Left ventricle myocardium inferior (tissue), 1 donor: Measurements from ENCODE around the gene SIN3B. TPM values are rescaled to one million over a fixed set of nuclear protein-coding genes. Genes with fewer than 3 reads are reported as not detected.
A peak's percentile ranks its signal among the peaks of the same experiment; 100 is the strongest.
"Not testable (repeated sequence)": the region's sequence is repeated elsewhere in the genome, so short reads cannot be mapped to it uniquely, and the experiment has no call there.

Experiments
- DNase-seq: peaks from one replicate; pipeline ENCODE4 v3.0.0-alpha.2; 2020
- H3K27ac ChIP-seq: fragments of 200-600 bp; replicated peaks from 2 replicates; pipeline ENCODE4 v1.8.0; 2021
- H3K27me3 ChIP-seq: fragments of 200-600 bp; 2 replicates; pipeline ENCODE4 v1.8.0; 2021; ENCODE audit warnings: low read depth
- H3K36me3 ChIP-seq: fragments of 200-600 bp; 2 replicates; pipeline ENCODE4 v1.8.0; 2021
- H3K4me1 ChIP-seq: fragments of 200-600 bp; 2 replicates; pipeline ENCODE4 v1.8.0; 2021
- H3K4me3 ChIP-seq: fragments of 200-600 bp; 2 replicates; pipeline ENCODE4 v1.8.0; 2021; ENCODE audit warnings: mild to moderate bottlenecking, moderate library complexity
- H3K9me3 ChIP-seq: fragments of 200-600 bp; replicated peaks from 2 replicates; pipeline ENCODE4 v1.8.0; 2021
- CTCF ChIP-seq: fragments of 200-600 bp; IDR thresholded peaks from 2 replicates; pipeline ENCODE4 v1.8.0; 2021; ENCODE audit warnings: antibody characterized with exemption, mild to moderate bottlenecking, borderline replicate concordance
- intact Hi-C: fragments of 100-400 bp; cut with micrococcal nuclease; formaldehyde crosslinking; loops from one replicate; pipeline ENCODE4 v1.11.0; 2022
- total RNA-seq: library from RNA; stranded (reverse); fragmentation: NEBNext Ultra II Directional; extraction: Animal tissue kit (Norgen Biotek cat#: 25700); gene quantifications from one replicate; pipeline ENCODE4 v1.2.1, GENCODE V29; 2021
- donor health status: DM: no; HTN: yes; CAD: no; lungs with severe emphysema.

Gene SIN3B
- total RNA-seq, 1 donor from 2014 or later: 24.4 TPM

GRCh38 chr19:16869331-16869972 is 40.3 kb downstream of the SIN3B start:
- H3K4me3 ChIP-seq: no peak overlapping the region
- H3K27ac ChIP-seq: no peak overlapping the region
- no peaks in the 10 kb centered on the region for H3K27me3 ChIP-seq
- no peak for DNase-seq
- intact Hi-C loops: no loop called here
- H3K9me3 ChIP-seq: no peaks in the 10 kb centered on the region
- H3K4me1 ChIP-seq: peaks cover 27% of the 10 kb centered on the region
- TF ChIP-seq CTCF: no peak
- H3K36me3 ChIP-seq: peaks cover 91% of the 10 kb centered on the region

GRCh38 chr19:16871871-16872270 is 42.7 kb downstream of the SIN3B start:
- no peak for DNase-seq
- no peak for TF ChIP-seq CTCF
- H3K9me3 ChIP-seq: no peaks in the 10 kb centered on the region
- H3K27me3 ChIP-seq: no peaks in the 10 kb centered on the region
- peaks cover 77% of the 10 kb centered on the region for H3K36me3 ChIP-seq
- peaks cover 39% of the 10 kb centered on the region for H3K4me1 ChIP-seq
- H3K4me3 ChIP-seq: no peak overlapping the region
- intact Hi-C loops: no loop called here
- peak overlapping the region; percentile 83 for H3K27ac ChIP-seq

- Histone ChIP-seq H3K27me3 (no peaks in the 10 kb centered on the region), H3K27ac (peak overlapping the region; percentile 83), H3K4me1 (peaks cover 47% of the 10 kb centered on the region), H3K4me3 (no peak overlapping the region), H3K36me3 (peaks cover 77% of the 10 kb centered on the region), H3K9me3 (no peaks in the 10 kb centered on the region)
- no peak for DNase-seq
- intact Hi-C loops: no loop called here
- TF ChIP-seq CTCF: no peak
Observed at GRCh38 chr19:16872728-16873127, 43.5 kb downstream of the SIN3B start.

- H3K27ac ChIP-seq: no peak overlapping the region
- DNase-seq: no peak
- H3K4me3 ChIP-seq: no peak overlapping the region
- no peak for TF ChIP-seq CTCF
- peaks cover 77% of the 10 kb centered on the region for H3K36me3 ChIP-seq
- H3K4me1 ChIP-seq: peaks cover 51% of the 10 kb centered on the region
- no peaks in the 10 kb centered on the region for H3K9me3 ChIP-seq
- intact Hi-C loops: no loop called here
- no peaks in the 10 kb centered on the region for H3K27me3 ChIP-seq
Observed at GRCh38 chr19:16873594-16873993, 44.4 kb downstream of the SIN3B start.

GRCh38 chr19:16874250-16874977 is 45.2 kb downstream of the SIN3B start:
- intact Hi-C loops: no loop called here
- no peak overlapping the region for H3K27ac ChIP-seq

GRCh38 chr19:16874978-16875299 is 45.7 kb downstream of the SIN3B start:
- H3K27me3 ChIP-seq, intact Hi-C loops, DNase-seq, H3K9me3 ChIP-seq, H3K4me3 ChIP-seq, H3K27ac ChIP-seq: not testable (repeated sequence)
- H3K4me1 ChIP-seq: peaks cover 51% of the 10 kb centered on the region
- peaks cover 77% of the 10 kb centered on the region for H3K36me3 ChIP-seq

More at GRCh38 chr19:16874250-16874977, 45.2 kb downstream of the SIN3B start:
- H3K36me3 ChIP-seq: peaks cover 77% of the 10 kb centered on the region
- H3K9me3 ChIP-seq: no peaks in the 10 kb centered on the region
- H3K4me1 ChIP-seq: peaks cover 51% of the 10 kb centered on the region
- no peak for TF ChIP-seq CTCF
- DNase-seq: no peak
- H3K27me3 ChIP-seq: no peaks in the 10 kb centered on the region
- no peak overlapping the region for H3K4me3 ChIP-seq
